H9 (cell line): Measurements from ENCODE around the gene TBL1X. TPM values are rescaled to one million over a fixed set of nuclear protein-coding genes. Genes with fewer than 3 reads are reported as not detected.

ENCODE experiments used
- DNase-seq: peaks from one replicate; pipeline ENCODE4 v3.0.0-alpha.2; 2017
- H2AFZ ChIP-seq: one replicate; pipeline ENCODE4 v1.6.1; 2013; ENCODE audit warnings: mild to moderate bottlenecking, low read length, control low read depth, moderate library complexity
- H2AK5ac ChIP-seq: 2 replicates; pipeline ENCODE4 v1.6.1; 2013; ENCODE audit warnings: low read length, control low read depth, mixed read lengths; ENCODE audit not compliant: insufficient read length
- H2BK120ac ChIP-seq: one replicate; pipeline ENCODE4 v1.6.1; 2013; ENCODE audit warnings: low read depth, mild to moderate bottlenecking, low read length, control low read depth, inconsistent platforms; ENCODE audit not compliant: poor library complexity, severe bottlenecking
- H2BK12ac ChIP-seq: 2 replicates; pipeline ENCODE4 v1.6.1; 2013; ENCODE audit warnings: low read length, control low read depth, mixed read lengths, low read depth; ENCODE audit not compliant: insufficient read length
- H2BK15ac ChIP-seq: 2 replicates; pipeline ENCODE4 v1.6.1; 2013; ENCODE audit warnings: low read depth, low read length, control low read depth
- H2BK20ac ChIP-seq: one replicate; pipeline ENCODE4 v1.6.1; 2013; ENCODE audit warnings: low read depth, mild to moderate bottlenecking, low read length, control low read depth, inconsistent platforms; ENCODE audit not compliant: poor library complexity, severe bottlenecking
- H2BK5ac ChIP-seq: 2 replicates; pipeline ENCODE4 v1.6.1; 2013; ENCODE audit warnings: low read length, control low read depth, mixed read lengths; ENCODE audit not compliant: insufficient read length
- H3K14ac ChIP-seq: 2 replicates; pipeline ENCODE4 v1.6.1; 2013; ENCODE audit warnings: low read length, control low read depth; ENCODE audit not compliant: insufficient read depth
- H3K18ac ChIP-seq: 2 replicates; pipeline ENCODE4 v1.6.1; 2013; ENCODE audit warnings: low read depth, mild to moderate bottlenecking, mixed read lengths, low read length, control low read depth; ENCODE audit not compliant: insufficient read length
- H3K23ac ChIP-seq: 2 replicates; pipeline ENCODE4 v1.6.1; 2013; ENCODE audit warnings: low read length, control low read depth, mixed read lengths, low read depth; ENCODE audit not compliant: insufficient read length
- H3K23me2 ChIP-seq: 2 replicates; pipeline ENCODE4 v1.6.1; 2013; ENCODE audit warnings: low read depth, mild to moderate bottlenecking, mixed read lengths, low read length, control low read depth; ENCODE audit not compliant: insufficient read length, poor library complexity, severe bottlenecking
- H3K27ac ChIP-seq: 2 replicates; pipeline ENCODE4 v1.5.1; 2013; ENCODE audit warnings: low read length, control low read depth, mixed read lengths, low read depth; ENCODE audit not compliant: insufficient read length
- H3K27me3 ChIP-seq: 2 replicates; pipeline ENCODE4 v1.6.1; 2013; ENCODE audit warnings: low read length, control low read depth, inconsistent platforms; ENCODE audit not compliant: insufficient read depth
- H3K4ac ChIP-seq: 2 replicates; pipeline ENCODE4 v1.6.1; 2013; ENCODE audit warnings: low read depth, mild to moderate bottlenecking, control low read depth, inconsistent platforms, low read length, moderate library complexity
- H3K4me1 ChIP-seq: 2 replicates; pipeline ENCODE4 v1.6.1; 2013; ENCODE audit warnings: low read length, control low read depth, inconsistent platforms; ENCODE audit not compliant: insufficient read depth
- H3K4me2 ChIP-seq: 2 replicates; pipeline ENCODE4 v1.6.1; 2013; ENCODE audit warnings: low read length, control low read depth, mixed read lengths; ENCODE audit not compliant: insufficient read length, insufficient read depth
- H3K56ac ChIP-seq: 2 replicates; pipeline ENCODE4 v1.6.1; 2013; ENCODE audit warnings: low read depth, mild to moderate bottlenecking, mixed read lengths, low read length, control low read depth; ENCODE audit not compliant: insufficient read length
- H3K79me1 ChIP-seq: 2 replicates; pipeline ENCODE4 v1.6.1; 2013; ENCODE audit warnings: low read depth, mild to moderate bottlenecking, moderate library complexity, low read length, control low read depth, inconsistent platforms; ENCODE audit not compliant: insufficient read depth, poor library complexity, severe bottlenecking
- H3K79me2 ChIP-seq: 2 replicates; pipeline ENCODE4 v1.6.1; 2013; ENCODE audit warnings: low read length, control low read depth, inconsistent platforms; ENCODE audit not compliant: insufficient read depth
- H3K9ac ChIP-seq: 2 replicates; pipeline ENCODE4 v1.6.1; 2013; ENCODE audit warnings: low read length, control low read depth, mixed read lengths; ENCODE audit not compliant: insufficient read length; ENCODE audit errors: extremely low read depth
- H3K9me3 ChIP-seq: one replicate; pipeline ENCODE4 v1.6.1; 2013; ENCODE audit warnings: low read depth, low read length, inconsistent platforms; ENCODE audit not compliant: control insufficient read depth
- H3T11ph ChIP-seq: one replicate; pipeline ENCODE4 v1.6.1; 2013; ENCODE audit warnings: mild to moderate bottlenecking, low read length, control low read depth, inconsistent platforms
- H4K20me1 ChIP-seq: one replicate; pipeline ENCODE4 v1.6.1; 2013; ENCODE audit not compliant: control insufficient read depth, insufficient read length, insufficient read depth
- H4K5ac ChIP-seq: 2 replicates; pipeline ENCODE4 v1.6.1; 2013; ENCODE audit warnings: low read depth, mild to moderate bottlenecking, mixed read lengths, low read length, control low read depth; ENCODE audit not compliant: insufficient read length
- H4K8ac ChIP-seq: replicated peaks from 2 replicates; pipeline ENCODE4 v1.6.1; 2013; ENCODE audit warnings: low read length, control low read depth, mixed read lengths, low read depth; ENCODE audit not compliant: insufficient read length
- H4K91ac ChIP-seq: 2 replicates; pipeline ENCODE4 v1.6.1; 2013; ENCODE audit warnings: low read depth, mild to moderate bottlenecking, moderate library complexity, mixed read lengths, low read length, control low read depth; ENCODE audit not compliant: insufficient read length
- H3K27ac Mint-ChIP-seq, 3 experiments: 2 replicates in 2 of 3; 3 replicates in 1 of 3; pipeline ENCODE4 v1.8.0; 2020 to 2021; ENCODE audit warnings: mixed read lengths in 3 of 3, mild to moderate bottlenecking in 1 of 3, moderate library complexity in 1 of 3
- H3K27me3 Mint-ChIP-seq: 2 replicates; pipeline ENCODE4 v1.8.0; 2021; ENCODE audit warnings: low read depth, mild to moderate bottlenecking, moderate library complexity, mixed read lengths
- H3K36me3 Mint-ChIP-seq, 3 experiments: 2 replicates in 2 of 3; 3 replicates in 1 of 3; pipeline ENCODE4 v1.8.0; 2020 to 2021; ENCODE audit warnings: low read depth in 3 of 3, mixed read lengths in 3 of 3; ENCODE audit not compliant: insufficient read depth in 1 of 3
- H3K4me1 Mint-ChIP-seq, 2 experiments: 2 replicates each; pipeline ENCODE4 v1.8.0; 2020; ENCODE audit warnings: mixed read lengths in 2 of 2
- H3K4me3 Mint-ChIP-seq, 2 experiments: 2 replicates in 1 of 2; 3 replicates in 1 of 2; pipeline ENCODE4 v1.8.0; 2020 to 2021; ENCODE audit warnings: mild to moderate bottlenecking in 2 of 2, mixed read lengths in 2 of 2, moderate library complexity in 1 of 2
- H3K9me3 Mint-ChIP-seq, 2 experiments: 2 replicates in 1 of 2; 3 replicates in 1 of 2; pipeline ENCODE4 v1.8.0; 2020; ENCODE audit warnings: mild to moderate bottlenecking in 2 of 2, mixed read lengths in 2 of 2, moderate library complexity in 1 of 2
- WGBS: extraction: QIAGEN DNeasy Blood & Tissue Kit; methylation state at CpG from one replicate; pipeline ENCODE4 v1.1.7; 2013; ENCODE audit warnings: missing lambda C conversion rate, low lambda C conversion rate, mixed read lengths; ENCODE audit not compliant: insufficient read length; ENCODE audit errors: extremely low coverage; 5-methylcytosine and 5-hydroxymethylcytosine counted together
- total RNA-seq: library from RNA; stranded (reverse); gene quantifications from 2 replicates; pipeline ENCODE4 v1.2.1, GENCODE V29; 2021
- TF ChIP-seq, protein P1 (sequence below): fragments of 200-600 bp; sonication (generic); conservative IDR thresholded peaks from 3 replicates; pipeline ENCODE4 v1.8.0; 2021; ENCODE audit warnings: antibody characterized with exemption, mild to moderate bottlenecking

The TBL1X gene
- total RNA-seq, 1 experiment from 2014 or later, result 24.1 TPM

- Histone ChIP-seq H3K27ac (no peak overlapping the region), H4K8ac (peak overlapping the region; percentile 36), H2BK20ac (no peak overlapping the region), H2BK120ac (no peak overlapping the region), H2AK5ac (no peak overlapping the region), H3K56ac (no peak overlapping the region), H3K4me1 (0 out of 2 replicates have a peak, but pooled peaks cover 2% of the 10 kb centered on the region), H3K23me2 (no peaks in the 10 kb centered on the region), H3T11ph (no peak overlapping the region), H4K20me1 (no peaks in the 10 kb centered on the region), H3K4me2 (no peak overlapping the region), H2AFZ (no peak overlapping the region), H2BK12ac (no peak overlapping the region), H3K79me2 (no peaks in the 10 kb centered on the region), H2BK15ac (no peak overlapping the region), H3K79me1 (no peaks in the 10 kb centered on the region), H4K5ac (no peak overlapping the region), H3K27me3 (no peaks in the 10 kb centered on the region), H3K14ac (no peak overlapping the region), H3K18ac (no peak overlapping the region), H4K91ac (no peak overlapping the region), H3K23ac (no peak overlapping the region), H3K9me3 (no peaks in the 10 kb centered on the region), H3K4ac (no peak overlapping the region), H2BK5ac (no peak overlapping the region), H3K9ac (no peak overlapping the region)
- WGBS, result no CpG with 5 or more reads among the region's 4 CpGs
- H3K36me3 Mint-ChIP-seq, result peaks cover 12 to 18% (median 13%) of the 10 kb centered on the region in 3 experiments
- TF ChIP-seq, protein P1, sequence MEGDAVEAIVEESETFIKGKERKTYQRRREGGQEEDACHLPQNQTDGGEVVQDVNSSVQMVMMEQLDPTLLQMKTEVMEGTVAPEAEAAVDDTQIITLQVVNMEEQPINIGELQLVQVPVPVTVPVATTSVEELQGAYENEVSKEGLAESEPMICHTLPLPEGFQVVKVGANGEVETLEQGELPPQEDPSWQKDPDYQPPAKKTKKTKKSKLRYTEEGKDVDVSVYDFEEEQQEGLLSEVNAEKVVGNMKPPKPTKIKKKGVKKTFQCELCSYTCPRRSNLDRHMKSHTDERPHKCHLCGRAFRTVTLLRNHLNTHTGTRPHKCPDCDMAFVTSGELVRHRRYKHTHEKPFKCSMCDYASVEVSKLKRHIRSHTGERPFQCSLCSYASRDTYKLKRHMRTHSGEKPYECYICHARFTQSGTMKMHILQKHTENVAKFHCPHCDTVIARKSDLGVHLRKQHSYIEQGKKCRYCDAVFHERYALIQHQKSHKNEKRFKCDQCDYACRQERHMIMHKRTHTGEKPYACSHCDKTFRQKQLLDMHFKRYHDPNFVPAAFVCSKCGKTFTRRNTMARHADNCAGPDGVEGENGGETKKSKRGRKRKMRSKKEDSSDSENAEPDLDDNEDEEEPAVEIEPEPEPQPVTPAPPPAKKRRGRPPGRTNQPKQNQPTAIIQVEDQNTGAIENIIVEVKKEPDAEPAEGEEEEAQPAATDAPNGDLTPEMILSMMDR, result no peak
- H3K27ac Mint-ChIP-seq, result no peak overlapping the region
- peaks cover 9 to 11% of the 10 kb centered on the region in 2 experiments for H3K4me1 Mint-ChIP-seq
- no peak for DNase-seq
- no peaks in the 10 kb centered on the region for H3K27me3 Mint-ChIP-seq
- H3K9me3 Mint-ChIP-seq, result peaks cover 13 to 41% of the 10 kb centered on the region in 2 experiments
- no peak overlapping the region for H3K4me3 Mint-ChIP-seq
Observed at GRCh38 chrX:9747644-9748043, 282.8 kb downstream of the TBL1X start.
